ENCODE data around the gene STK11. TPM values are rescaled to one million over a fixed set of nuclear protein-coding genes. Genes with fewer than 3 reads are reported as not detected.

The STK11 gene
- total RNA-seq, 2 donors from 2014 or later: 49.0 to 68.6 TPM

DNA sequence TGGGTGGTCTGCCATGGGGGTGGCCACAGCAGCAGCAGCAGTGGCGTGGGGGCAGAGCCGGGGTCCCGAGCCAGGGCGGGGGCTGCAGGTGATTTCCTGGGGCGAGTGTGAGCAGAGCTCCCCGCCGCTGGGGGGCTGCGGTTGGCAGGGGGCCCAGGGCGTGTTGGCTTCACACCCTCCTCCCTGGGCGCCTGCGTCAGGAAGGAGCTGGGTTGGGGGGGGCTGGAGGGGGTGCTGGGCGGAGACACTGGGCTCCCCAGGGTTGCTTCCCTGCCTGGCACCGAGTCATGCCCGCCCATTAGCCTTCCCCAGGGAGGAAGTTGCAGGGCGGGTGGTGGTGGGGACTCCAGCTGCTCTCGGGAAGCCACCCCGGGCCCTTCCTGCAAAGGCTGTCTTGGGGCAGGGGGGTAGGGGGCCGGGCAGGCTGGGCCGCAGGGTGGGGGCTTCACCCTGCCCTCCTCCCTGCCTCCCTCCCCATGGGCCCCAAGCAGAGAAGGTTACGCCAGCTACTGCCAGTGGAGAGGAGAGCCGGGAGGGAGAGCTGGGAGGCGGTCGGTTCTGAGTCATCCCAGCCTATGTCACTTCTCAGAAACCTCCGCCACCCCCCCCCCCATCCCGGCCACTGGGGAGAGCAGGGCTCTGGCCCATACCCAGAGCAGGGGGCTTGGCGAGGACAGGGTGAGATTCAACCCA, 47.4 kb downstream of the STK11 start:
- peak overlapping the region; percentile 97 to 100 (median 100) for H3K27ac ChIP-seq
- TF ChIP-seq POLR2A (IDR thresholded peaks at IDR 0.05) (peak in 2 of 3 donors; percentile 41 to 62), CTCF (IDR thresholded peaks at IDR 0.05) (peak in 2 of 7 experiments; percentile 19 to 25)
- no peaks in the 10 kb centered on the region for H3K9me3 ChIP-seq
- DNase-seq: peak; percentile 86 to 94 (median 91)
- intact Hi-C loops (cut with DNase I): no loop called here
- no peak overlapping the region for H3K4me3 ChIP-seq
- peaks cover 28 to 30% of the 10 kb centered on the region in 2 donors for H3K36me3 ChIP-seq (replicated peaks in 1 of 2; ENCODE audit: insufficient read depth in 1 of 2, low read depth in 2 of 2)
- peak; percentile 34 for ATAC-seq
- 0 to 2% methylated on average over 7 to 12 of the region's 26 CpGs for WGBS, 2 donors
- peaks cover 69% of the 10 kb centered on the region for H3K4me1 ChIP-seq
- no peaks in the 10 kb centered on the region for H3K27me3 ChIP-seq

DNA sequence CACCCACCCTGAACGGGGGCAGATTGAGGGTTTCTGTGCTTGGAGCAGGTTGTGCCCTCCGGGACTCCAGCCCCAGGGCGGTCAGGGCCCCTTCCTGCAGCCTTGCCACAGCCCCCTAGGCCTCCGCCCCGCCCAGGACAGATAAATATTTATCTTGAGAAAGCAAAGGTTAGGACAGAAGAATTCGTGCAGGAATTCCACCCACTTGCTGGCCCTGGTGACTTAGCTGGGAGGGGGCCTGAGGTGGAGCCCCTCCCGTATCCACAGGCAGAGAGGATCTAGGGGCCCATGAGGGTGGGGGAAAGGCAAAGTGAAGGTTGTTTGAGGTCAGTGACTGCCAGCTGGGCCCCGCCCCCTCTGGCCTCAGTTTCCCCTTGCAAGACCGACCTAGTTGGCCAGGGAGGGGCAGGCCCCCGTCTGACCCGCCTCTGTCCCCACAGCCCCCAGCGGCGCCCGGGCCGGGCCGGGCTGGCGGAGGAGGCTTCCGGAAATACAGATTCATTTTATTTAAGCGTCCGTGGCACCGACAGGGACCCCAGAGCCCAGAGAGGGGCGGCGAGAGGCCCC, 48.0 kb downstream of the STK11 start:
- Histone ChIP-seq H3K36me3 (replicated peaks in 1 of 2; ENCODE audit: insufficient read depth in 1 of 2, low read depth in 2 of 2) (peaks cover 28 to 30% of the 10 kb centered on the region in 2 donors), H3K9me3 (no peaks in the 10 kb centered on the region), H3K4me3 (no peak overlapping the region), H3K27ac (peak overlapping the region; percentile 97 to 100 (median 100)), H3K27me3 (no peaks in the 10 kb centered on the region), H3K4me1 (peaks cover 72% of the 10 kb centered on the region)
- no peak for TF ChIP-seq CTCF (IDR thresholded peaks at IDR 0.05)
- no peak for TF ChIP-seq POLR2A (IDR thresholded peaks at IDR 0.05)
- 45 to 65% methylated on average over 16 to 22 of the region's 23 CpGs for WGBS, 2 donors
- DNase-seq (no peak), ATAC-seq (no peak)
- intact Hi-C loops (cut with DNase I): no loop called here

DNA sequence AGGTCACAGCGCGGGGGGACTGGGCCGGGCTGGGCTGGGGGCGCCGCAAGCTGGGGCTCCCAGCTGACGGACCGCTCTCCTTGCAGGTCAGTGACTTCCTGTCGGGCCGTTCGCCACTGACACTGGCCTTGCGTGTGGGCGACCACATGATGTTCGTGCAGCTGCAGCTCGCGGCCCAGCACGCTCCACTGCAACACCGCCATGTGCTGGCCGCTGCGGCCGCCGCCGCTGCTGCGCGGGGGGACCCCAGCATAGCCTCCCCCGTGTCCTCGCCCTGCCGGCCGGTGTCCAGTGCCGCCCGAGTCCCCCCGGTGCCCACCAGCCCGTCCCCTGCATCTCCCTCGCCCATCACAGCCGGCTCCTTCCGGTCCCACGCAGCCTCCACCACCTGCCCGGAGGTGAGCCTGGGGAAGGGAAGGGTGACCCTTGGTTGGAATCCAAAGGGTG, 48.5 kb downstream of the STK11 start:
- Histone ChIP-seq H3K9me3 (no peaks in the 10 kb centered on the region), H3K4me3 (no peak overlapping the region), H3K27me3 (no peaks in the 10 kb centered on the region), H3K36me3 (replicated peaks in 1 of 2; ENCODE audit: insufficient read depth in 1 of 2, low read depth in 2 of 2) (peaks cover 28 to 30% of the 10 kb centered on the region in 2 donors), H3K4me1 (peaks cover 77% of the 10 kb centered on the region), H3K27ac (peak overlapping the region; percentile 97 to 100 (median 100))
- no peak for ATAC-seq
- TF ChIP-seq CTCF (IDR thresholded peaks at IDR 0.05) (no peak), POLR2A (IDR thresholded peaks at IDR 0.05) (no peak)
- 80 to 86% methylated on average over 9 to 34 of the region's 37 CpGs for WGBS, 2 donors
- intact Hi-C loops (cut with DNase I): no loop called here
- DNase-seq: peak in 2 of 4 donors; percentile 41 to 47

DNA sequence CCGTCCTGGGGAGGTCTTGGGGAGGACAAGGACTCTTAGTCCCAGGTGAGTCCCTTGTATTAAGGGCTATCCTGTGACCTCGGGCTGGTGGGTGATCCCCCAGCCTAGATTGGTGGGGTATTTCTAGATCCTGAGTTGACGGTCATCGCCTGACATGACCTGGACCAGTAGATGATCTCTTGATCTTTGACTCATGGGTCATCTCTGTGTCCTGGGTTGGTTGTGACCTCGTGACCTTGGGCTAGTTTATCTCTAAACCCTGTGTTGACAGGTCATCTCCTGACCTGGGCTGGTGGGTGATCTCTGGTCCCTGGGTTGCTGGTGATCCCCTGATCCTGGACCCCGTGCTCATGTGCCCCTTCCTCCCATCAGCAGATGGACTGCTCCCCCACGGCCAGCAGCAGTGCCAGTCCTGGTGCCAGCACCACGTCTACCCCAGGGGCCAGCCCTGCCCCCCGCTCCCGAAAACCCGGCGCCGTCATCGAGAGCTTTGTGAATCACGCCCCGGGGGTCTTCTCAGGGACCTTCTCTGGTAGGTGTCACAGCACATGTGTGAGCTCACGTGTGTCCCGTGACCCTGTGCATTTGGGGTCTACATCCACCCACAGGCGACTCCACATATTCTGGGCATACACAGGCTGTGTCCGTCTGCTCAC, 49.1 kb downstream of the STK11 start:
- H3K36me3 ChIP-seq (replicated peaks in 1 of 2; ENCODE audit: insufficient read depth in 1 of 2, low read depth in 2 of 2): peaks cover 28 to 30% of the 10 kb centered on the region in 2 donors
- no peak for TF ChIP-seq CTCF (IDR thresholded peaks at IDR 0.05)
- TF ChIP-seq POLR2A (IDR thresholded peaks at IDR 0.05): peak in 1 of 3 donors; percentile 7

More for the DNA sequence above, 49.1 kb downstream of the STK11 start:
- ATAC-seq: no peak
- Histone ChIP-seq H3K9me3 (no peaks in the 10 kb centered on the region), H3K4me3 (no peak overlapping the region), H3K27me3 (no peaks in the 10 kb centered on the region), H3K27ac (peak overlapping the region; percentile 97 to 100 (median 100)), H3K4me1 (peaks cover 83% of the 10 kb centered on the region)
- DNase-seq: no peak
- 73 to 83% methylated on average over 5 to 20 of the region's 20 CpGs for WGBS, 2 donors
- intact Hi-C loops (cut with DNase I): no loop called here

Measured in body of pancreas (tissue), 4 donors.